ENCODE data around the gene ECI1.

GRCh38 chr16:2270588-2271470 is 19.4 kb upstream of the ECI1 start:
- TF ChIP-seq CTCF (conservative IDR thresholded peaks at IDR 0.05; ENCODE audit: low read depth, low read length), result no peak
- no peak for TF ChIP-seq POLR2A (IDR thresholded peaks at IDR 0.05; ENCODE audit: low read depth, low read length)
- TF ChIP-seq NFE2L2 (IDR thresholded peaks at IDR 0.05; ENCODE audit: low read depth, low read length), result no peak
- TF ChIP-seq MXI1 (IDR thresholded peaks at IDR 0.05; ENCODE audit: borderline replicate concordance, low read depth, low read length), result no peak
- TF ChIP-seq USF2 (IDR thresholded peaks at IDR 0.05; ENCODE audit: low read depth, low read length), result no peak
- TF ChIP-seq FOS (IDR thresholded peaks at IDR 0.05; ENCODE audit: low read depth, low read length), result no peak
- no peak for TF ChIP-seq MAZ (IDR thresholded peaks at IDR 0.05; ENCODE audit: borderline replicate concordance, low read depth, low read length)
- no peak for TF ChIP-seq CEBPB (IDR thresholded peaks at IDR 0.05; ENCODE audit: low read depth, low read length)
- TF ChIP-seq SMC3 (IDR thresholded peaks at IDR 0.05; ENCODE audit: low read depth, low read length), result no peak
- TF ChIP-seq, protein P1, sequence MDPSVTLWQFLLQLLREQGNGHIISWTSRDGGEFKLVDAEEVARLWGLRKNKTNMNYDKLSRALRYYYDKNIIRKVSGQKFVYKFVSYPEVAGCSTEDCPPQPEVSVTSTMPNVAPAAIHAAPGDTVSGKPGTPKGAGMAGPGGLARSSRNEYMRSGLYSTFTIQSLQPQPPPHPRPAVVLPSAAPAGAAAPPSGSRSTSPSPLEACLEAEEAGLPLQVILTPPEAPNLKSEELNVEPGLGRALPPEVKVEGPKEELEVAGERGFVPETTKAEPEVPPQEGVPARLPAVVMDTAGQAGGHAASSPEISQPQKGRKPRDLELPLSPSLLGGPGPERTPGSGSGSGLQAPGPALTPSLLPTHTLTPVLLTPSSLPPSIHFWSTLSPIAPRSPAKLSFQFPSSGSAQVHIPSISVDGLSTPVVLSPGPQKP (IDR thresholded peaks at IDR 0.05; ENCODE audit: borderline replicate concordance, low read depth, low read length), result no peak
- no peak for TF ChIP-seq RAD21 (IDR thresholded peaks at IDR 0.05; ENCODE audit: low read length)

Data from IMR-90 (cell line).